HL-60 (cell line): ENCODE measurements around the gene ENO1.

Experiments
- DNase-seq, 2 experiments: peaks; one replicate each; pipeline ENCODE4 v3.0.0-alpha.2; 2010 to 2020; ENCODE audit warnings: low read depth in 1 of 2, low spot score in 1 of 2
- H3K27ac ChIP-seq: fragments of 250-450 bp; sonication (Bioruptor Pico); replicated peaks from 2 replicates; pipeline ENCODE4 v1.5.1; 2020; ENCODE audit warnings: mild to moderate bottlenecking, moderate library complexity
- H3K27me3 ChIP-seq: fragments of 250-450 bp; sonication (Bioruptor Pico); 2 replicates; pipeline ENCODE4 v1.5.1; 2021; ENCODE audit warnings: mild to moderate bottlenecking, moderate library complexity; ENCODE audit not compliant: insufficient read depth, poor library complexity, severe bottlenecking
- H3K4me3 ChIP-seq: replicated peaks from 2 replicates; pipeline ENCODE4 v1.5.1; 2011; ENCODE audit warnings: mild to moderate bottlenecking, control low read depth, low read length; ENCODE audit not compliant: insufficient read depth
- CTCF ChIP-seq: IDR thresholded peaks from one replicate; pipeline ENCODE4 v1.5.1; 2011; ENCODE audit warnings: low read length, control low read depth, inconsistent platforms; ENCODE audit not compliant: insufficient read depth
- GABPA ChIP-seq: IDR thresholded peaks from 2 replicates; pipeline ENCODE4 v1.6.1; 2012; ENCODE audit warnings: low read depth
- POLR2AphosphoS5 ChIP-seq: IDR thresholded peaks from 2 replicates; pipeline ENCODE4 v1.6.1; 2012; ENCODE audit warnings: low read depth
- SPI1 ChIP-seq: IDR thresholded peaks from 2 replicates; pipeline ENCODE4 v1.6.1; 2012; ENCODE audit warnings: low read depth, mild to moderate bottlenecking, borderline replicate concordance
- TF ChIP-seq, protein P1 (sequence below): IDR thresholded peaks from 2 replicates; pipeline ENCODE4 v1.6.1; 2012; ENCODE audit warnings: low read depth; ENCODE audit not compliant: insufficient replicate concordance

The ENO1 gene

GRCh38 chr1:8878698-8879463 lies 395 bp upstream of the ENO1 start:
- Histone ChIP-seq H3K4me3 (peak overlapping the region; percentile 89), H3K27me3 (no peaks in the 10 kb centered on the region), H3K27ac (peak overlapping the region; percentile 99)
- TF ChIP-seq CTCF (no peak), POLR2AphosphoS5 (peak; percentile 39), SPI1 (peak; percentile 83; the same call in 1 of the 2 replicates), GABPA (peak; percentile 81)
- TF ChIP-seq, protein P1, sequence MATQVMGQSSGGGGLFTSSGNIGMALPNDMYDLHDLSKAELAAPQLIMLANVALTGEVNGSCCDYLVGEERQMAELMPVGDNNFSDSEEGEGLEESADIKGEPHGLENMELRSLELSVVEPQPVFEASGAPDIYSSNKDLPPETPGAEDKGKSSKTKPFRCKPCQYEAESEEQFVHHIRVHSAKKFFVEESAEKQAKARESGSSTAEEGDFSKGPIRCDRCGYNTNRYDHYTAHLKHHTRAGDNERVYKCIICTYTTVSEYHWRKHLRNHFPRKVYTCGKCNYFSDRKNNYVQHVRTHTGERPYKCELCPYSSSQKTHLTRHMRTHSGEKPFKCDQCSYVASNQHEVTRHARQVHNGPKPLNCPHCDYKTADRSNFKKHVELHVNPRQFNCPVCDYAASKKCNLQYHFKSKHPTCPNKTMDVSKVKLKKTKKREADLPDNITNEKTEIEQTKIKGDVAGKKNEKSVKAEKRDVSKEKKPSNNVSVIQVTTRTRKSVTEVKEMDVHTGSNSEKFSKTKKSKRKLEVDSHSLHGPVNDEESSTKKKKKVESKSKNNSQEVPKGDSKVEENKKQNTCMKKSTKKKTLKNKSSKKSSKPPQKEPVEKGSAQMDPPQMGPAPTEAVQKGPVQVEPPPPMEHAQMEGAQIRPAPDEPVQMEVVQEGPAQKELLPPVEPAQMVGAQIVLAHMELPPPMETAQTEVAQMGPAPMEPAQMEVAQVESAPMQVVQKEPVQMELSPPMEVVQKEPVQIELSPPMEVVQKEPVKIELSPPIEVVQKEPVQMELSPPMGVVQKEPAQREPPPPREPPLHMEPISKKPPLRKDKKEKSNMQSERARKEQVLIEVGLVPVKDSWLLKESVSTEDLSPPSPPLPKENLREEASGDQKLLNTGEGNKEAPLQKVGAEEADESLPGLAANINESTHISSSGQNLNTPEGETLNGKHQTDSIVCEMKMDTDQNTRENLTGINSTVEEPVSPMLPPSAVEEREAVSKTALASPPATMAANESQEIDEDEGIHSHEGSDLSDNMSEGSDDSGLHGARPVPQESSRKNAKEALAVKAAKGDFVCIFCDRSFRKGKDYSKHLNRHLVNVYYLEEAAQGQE: no peak
- peak; percentile 98 to 99 for DNase-seq

GRCh38 chr1:8876087-8876486 lies 2.4 kb downstream of the ENO1 start:
- no peak for DNase-seq
- no peaks in the 10 kb centered on the region for H3K27me3 ChIP-seq
- peak overlapping the region; percentile 99 for H3K27ac ChIP-seq
- H3K4me3 ChIP-seq: peak overlapping the region; percentile 89
- no peak for TF ChIP-seq GABPA

DNA sequence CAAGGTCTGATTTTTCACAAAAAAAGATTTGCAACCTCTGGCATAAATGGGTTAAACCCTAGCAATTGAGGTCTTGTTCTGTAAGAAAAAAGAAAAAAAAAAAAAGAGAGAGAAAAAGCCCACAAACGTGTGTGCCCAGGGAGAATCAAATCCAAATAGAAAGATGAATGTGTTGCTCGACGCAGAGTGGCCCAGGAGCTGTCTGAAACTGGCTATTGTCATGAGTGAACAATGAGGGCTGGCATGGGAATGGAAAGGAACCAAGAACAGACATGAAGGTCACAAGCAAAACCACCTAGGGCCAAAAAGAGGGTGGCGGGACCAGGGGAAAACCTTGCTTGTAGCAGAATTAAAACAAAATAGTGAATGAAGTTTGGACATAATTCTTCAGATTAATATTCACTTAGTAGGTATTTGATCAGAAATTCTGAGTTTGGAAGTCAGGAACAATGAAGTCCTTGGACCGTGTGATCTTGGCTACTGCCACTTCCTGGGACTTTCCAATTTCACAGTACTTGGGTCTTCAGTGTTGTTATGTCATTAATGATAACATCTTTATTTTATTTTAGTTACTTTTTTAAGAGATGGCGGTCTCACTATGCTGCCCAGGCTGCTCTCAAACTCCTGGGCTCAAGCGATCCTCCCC lies 3.1 kb downstream of the ENO1 start:
- H3K4me3 ChIP-seq: peak overlapping the region; percentile 89
- no peak overlapping the region; the same call in 1 of the 2 replicates for H3K27ac ChIP-seq
- TF ChIP-seq GABPA (no peak), SPI1 (no peak), POLR2AphosphoS5 (peak; percentile 55)
- TF ChIP-seq, protein P1: no peak
- no peaks in the 10 kb centered on the region for H3K27me3 ChIP-seq
- DNase-seq: no peak

GRCh38 chr1:8874230-8875201 lies 4.0 kb downstream of the ENO1 start:
- Histone ChIP-seq H3K27ac (peak overlapping the region; percentile 10), H3K27me3 (no peaks in the 10 kb centered on the region), H3K4me3 (peak overlapping the region; percentile 89)
- peak; percentile 47 for TF ChIP-seq POLR2AphosphoS5
- no peak for TF ChIP-seq CTCF
- DNase-seq: no peak
